Activated naive CD4-positive, alpha-beta T cell treated with anti-CD3 and anti-CD28 coated beads, Interleukin-2, amount 50 U/mL, for 16 hours (primary cell): ENCODE results near the gene TRABD.

Experiments used
- DNase-seq: peaks from one replicate; pipeline ENCODE4 v3.0.0-alpha.2; 2020

The TRABD gene

DNA sequence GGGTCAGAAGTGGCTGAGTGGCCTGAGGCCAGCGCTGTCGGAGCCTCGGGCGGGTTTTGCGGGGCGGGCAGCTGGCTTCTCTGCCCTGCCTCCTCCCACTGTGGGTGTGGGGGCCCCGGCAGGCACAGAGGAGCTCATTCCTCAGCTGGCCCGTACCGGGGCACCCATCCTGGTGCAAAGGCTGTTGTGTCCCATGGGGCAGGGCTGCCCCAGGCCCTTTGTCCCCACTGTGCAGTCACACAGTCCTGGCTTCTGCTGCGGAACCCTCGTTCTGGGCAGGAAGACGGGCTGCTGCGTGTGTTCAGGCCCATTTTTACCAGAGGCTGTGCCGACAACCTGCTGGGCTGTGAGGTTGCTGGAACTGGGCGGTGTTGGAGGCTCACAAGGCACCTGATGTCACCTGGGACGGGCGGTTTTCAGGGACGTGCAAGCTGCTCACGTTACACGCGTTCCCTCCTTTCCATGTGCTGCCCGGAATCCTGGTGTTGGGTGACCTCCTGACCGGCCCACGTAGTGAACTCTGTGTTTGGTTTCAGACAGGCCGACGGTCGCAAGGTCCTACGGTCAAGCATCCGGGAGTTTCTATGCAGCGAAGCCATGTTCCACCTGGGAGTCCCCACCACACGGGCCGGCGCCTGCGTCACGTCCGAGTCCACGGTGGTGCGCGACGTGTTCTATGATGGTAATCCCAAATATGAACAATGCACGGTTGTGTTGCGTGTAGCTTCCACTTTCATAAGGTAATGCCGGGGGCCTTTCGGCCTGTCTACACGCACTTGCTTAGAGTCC, 20.3 kb downstream of the TRABD start:
- no peak for DNase-seq

DNA sequence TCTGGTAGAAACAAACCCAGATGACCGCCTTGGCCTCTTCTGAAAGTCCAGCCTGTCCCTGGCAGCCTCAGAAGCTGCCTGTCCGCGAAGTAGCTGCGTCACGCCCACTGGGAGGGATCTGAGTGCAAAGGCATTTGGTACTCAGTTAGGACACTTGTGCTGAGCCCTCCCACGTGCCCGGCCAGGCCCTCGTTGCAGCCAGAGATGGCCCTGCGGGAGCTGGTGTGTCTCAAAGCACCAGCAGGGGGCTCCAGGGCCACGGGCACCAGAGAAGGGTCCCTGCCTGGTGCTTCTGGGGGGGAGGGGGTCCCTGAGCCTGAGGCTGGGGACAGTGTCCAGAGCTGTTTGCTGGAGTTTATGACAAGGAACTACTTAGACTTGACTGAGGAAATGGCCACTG, 20.9 kb downstream of the TRABD start:
- no peak for DNase-seq

GRCh38 chr22:50207383-50208140, 21.8 kb downstream of the TRABD start:
- no peak for DNase-seq

GRCh38 chr22:50208430-50208938, 22.8 kb downstream of the TRABD start:
- no peak for DNase-seq

- no peak for DNase-seq
Observed at GRCh38 chr22:50208939-50209892, 23.5 kb downstream of the TRABD start.

GRCh38 chr22:50209893-50210292, 24.2 kb downstream of the TRABD start:
- DNase-seq: peak; percentile 70

GRCh38 chr22:50210378-50211139, 24.8 kb downstream of the TRABD start:
- no peak for DNase-seq

GRCh38 chr22:50211147-50211546, 25.4 kb downstream of the TRABD start:
- no peak for DNase-seq

DNA sequence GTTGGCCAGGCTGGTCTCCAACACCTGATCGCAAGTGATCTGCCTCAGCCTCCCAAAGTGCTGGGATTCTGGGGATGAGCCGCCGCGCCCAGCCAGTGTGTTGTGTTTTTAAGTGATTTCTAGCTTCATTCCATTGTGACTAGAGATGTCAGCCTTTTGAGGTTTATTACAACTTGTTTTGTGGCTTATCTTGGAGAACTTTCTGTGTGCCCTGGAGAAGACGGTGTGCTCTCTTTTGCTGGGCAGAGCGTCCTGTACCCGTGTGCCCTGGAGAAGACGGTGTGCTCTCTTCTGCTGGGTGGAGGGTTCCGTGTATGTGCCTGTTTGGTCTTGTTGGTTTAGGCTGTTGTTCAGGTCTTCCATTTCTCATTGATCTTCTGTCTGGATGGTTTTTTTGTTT, 27.6 kb downstream of the TRABD start:
- DNase-seq: no peak

GRCh38 chr22:50215297-50216054, 29.8 kb downstream of the TRABD start:
- DNase-seq: no peak

DNA sequence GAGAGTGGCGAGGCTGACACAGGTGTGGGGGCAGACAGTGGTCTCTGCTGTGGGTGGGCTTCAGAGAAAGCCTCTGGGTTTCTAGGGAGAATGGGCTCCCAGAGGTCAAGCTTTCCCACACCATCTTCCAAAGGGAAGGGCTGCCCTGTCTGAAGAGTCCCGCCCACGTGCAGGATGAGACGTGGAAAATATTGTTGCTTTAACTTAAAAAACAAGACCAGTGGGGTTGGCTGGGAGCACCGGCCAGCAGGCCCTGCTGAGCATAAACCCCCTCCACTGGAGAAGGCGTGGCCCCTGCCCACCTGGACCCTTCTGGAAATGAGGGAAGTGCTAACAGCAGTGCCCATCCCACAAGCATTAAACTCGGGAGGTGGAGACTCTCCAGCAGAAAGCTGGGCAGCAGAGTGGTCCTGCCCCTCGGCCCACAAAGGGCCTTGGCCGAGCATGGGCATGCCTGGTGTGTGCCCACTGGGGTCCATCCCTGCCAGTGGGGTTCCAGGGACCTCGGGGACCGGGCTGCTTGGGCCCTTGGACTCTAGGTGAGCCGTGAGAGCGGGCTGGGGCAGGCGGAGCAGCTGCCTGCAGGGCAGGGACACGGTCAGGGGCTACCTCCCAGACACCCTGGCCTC, 30.5 kb downstream of the TRABD start:
- DNase-seq: no peak

GRCh38 chr22:50216684-50217520, 31.2 kb downstream of the TRABD start:
- no peak for DNase-seq

GRCh38 chr22:50217543-50218152, 31.9 kb downstream of the TRABD start:
- no peak for DNase-seq

DNA sequence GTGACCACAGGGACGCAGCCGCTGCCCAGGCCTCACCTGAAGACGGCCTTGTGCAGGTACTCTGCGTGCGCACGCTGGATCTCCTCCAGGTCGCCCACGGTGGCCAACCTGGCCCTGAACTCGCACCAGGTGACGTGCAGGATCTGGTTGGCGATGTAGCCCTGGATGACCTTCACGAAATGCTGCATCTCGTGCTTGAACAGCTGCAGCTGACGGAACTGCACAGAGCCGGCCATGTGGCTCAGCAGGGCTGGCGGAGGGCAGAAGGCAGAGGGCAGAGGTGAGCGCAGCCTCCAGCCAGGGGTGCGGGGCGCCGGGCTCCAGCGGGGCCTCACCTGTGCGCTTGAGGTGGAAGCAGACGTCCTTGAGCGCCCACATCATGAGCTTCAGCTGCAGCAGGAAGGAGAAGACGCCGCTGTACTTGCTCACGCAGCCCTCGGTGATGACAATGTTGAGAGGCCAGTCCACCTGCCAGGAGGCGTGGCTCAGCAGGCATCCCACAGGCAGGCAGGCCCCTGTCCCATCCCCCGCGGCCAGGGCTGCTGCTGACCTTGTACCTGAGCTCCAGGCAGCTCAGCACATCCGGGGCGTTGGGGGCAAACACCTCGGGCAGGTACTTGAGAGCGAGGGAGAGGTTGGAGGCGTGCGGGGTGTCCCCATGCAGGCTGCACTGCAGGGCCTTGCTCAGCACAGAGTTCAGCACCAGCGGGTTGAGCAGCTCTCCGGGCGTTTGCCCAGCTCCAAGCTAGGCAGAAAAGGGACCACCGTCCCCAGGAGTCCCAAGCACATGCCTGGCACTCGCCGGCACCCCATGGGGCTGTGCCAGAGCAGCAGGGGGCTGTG, 32.7 kb downstream of the TRABD start:
- DNase-seq: no peak

GRCh38 chr22:50218996-50219727, 33.4 kb downstream of the TRABD start:
- no peak for DNase-seq

- DNase-seq: no peak
Observed at GRCh38 chr22:50219800-50220602, 34.3 kb downstream of the TRABD start.
